Endothelial cell of umbilical vein (primary cell): ENCODE data around the gene DLEC1. TPM values are rescaled to one million over a fixed set of nuclear protein-coding genes. Genes with fewer than 3 reads are reported as not detected.

ENCODE experiments used
- BruUV-seq: library from RNA; stranded (reverse); fragments of 400-500 nt; replicated peaks from 2 replicates; lab custom pipeline; 2021; lab: Mats Ljungman, UMichigan
- CTCF ChIA-PET: fragments of 300-600, 350-600 bp; sonication (Branson Sonifier 250); formaldehyde crosslinking; loops from one replicate; lab custom pipeline; 2021; ENCODE audit warnings: antibody characterized with exemption, inconsistent platforms; lab: Charles Lee
- POLR2A ChIA-PET: fragments of 300-600, 350-600 bp; sonication (Branson Sonifier 250); formaldehyde crosslinking; loops from one replicate; lab custom pipeline; 2021; ENCODE audit warnings: antibody characterized with exemption, inconsistent platforms; lab: Charles Lee
- DNase-seq: peaks from one replicate; pipeline ENCODE4 v3.0.0-alpha.2; 2011; ENCODE audit warnings: low read depth, low spot score
- FAIRE-seq: peaks from 2 replicates; lab custom pipeline; 2011; peaks lifted over from hg19 to GRCh38; lab: Jason Lieb, UNC
- H2AFZ ChIP-seq: 2 replicates; pipeline ENCODE4 v1.6.0; 2012; ENCODE audit warnings: low read depth, low read length, control low read depth, inconsistent platforms
- H3K27ac ChIP-seq: 2 replicates; pipeline ENCODE4 v1.5.1; 2011; ENCODE audit warnings: low read depth, mild to moderate bottlenecking, control low read depth, low read length, moderate library complexity; ENCODE audit not compliant: insufficient read depth
- H3K27me3 ChIP-seq, 2 experiments: 2 replicates each; pipeline versions ENCODE4 v1.6.0 to v1.6.1; 2011; ENCODE audit warnings: low read length in 2 of 2, mixed read lengths in 1 of 2; ENCODE audit not compliant: control insufficient read depth in 2 of 2, insufficient read depth in 2 of 2
- H3K36me3 ChIP-seq, 2 experiments: 2 replicates in 1 of 2; 3 replicates in 1 of 2; pipeline ENCODE4 v1.5.1; 2011; ENCODE audit warnings: low read length in 2 of 2, mild to moderate bottlenecking in 1 of 2, moderate library complexity in 1 of 2; ENCODE audit not compliant: control insufficient read depth in 2 of 2, insufficient read depth in 2 of 2; ENCODE audit errors: extremely low read depth in 1 of 2
- H3K4me1 ChIP-seq: 3 replicates; pipeline ENCODE4 v1.5.1; 2011; ENCODE audit warnings: mild to moderate bottlenecking, low read length; ENCODE audit not compliant: control insufficient read depth, insufficient read depth; ENCODE audit errors: extremely low read depth
- H3K4me2 ChIP-seq: 2 replicates; pipeline ENCODE4 v1.6.1; 2011; ENCODE audit warnings: low read length, control low read depth, mixed read lengths; ENCODE audit not compliant: insufficient read depth
- H3K4me3 ChIP-seq, 3 experiments: fragments of 200-600 bp in 1 of 3; sonication (generic), shearing (Covaris generic) in 1 of 3; replicated peaks in 1 of 3; 2 replicates each; pipeline ENCODE4 v1.5.1; 2011 to 2016; ENCODE audit warnings: control low read depth in 3 of 3, low read length in 3 of 3, mild to moderate bottlenecking in 2 of 3, inconsistent platforms in 1 of 3, low read depth in 1 of 3, moderate library complexity in 1 of 3; ENCODE audit not compliant: insufficient read depth in 1 of 3
- H3K79me2 ChIP-seq: 2 replicates; pipeline ENCODE4 v1.6.0; 2012; ENCODE audit warnings: low read length, inconsistent platforms; ENCODE audit not compliant: control insufficient read depth, insufficient read depth
- H3K9ac ChIP-seq: replicated peaks from 2 replicates; pipeline ENCODE3; 2011; ENCODE audit warnings: low read length, control low read depth; ENCODE audit not compliant: insufficient read depth; ENCODE audit errors: extremely low read depth
- H3K9me1 ChIP-seq: replicated peaks from 3 replicates; pipeline ENCODE4 v1.6.0; 2011; ENCODE audit warnings: mild to moderate bottlenecking, low read length; ENCODE audit not compliant: control insufficient read depth, insufficient read depth; ENCODE audit errors: extremely low read depth
- H3K9me3 ChIP-seq: replicated peaks from 2 replicates; pipeline ENCODE4 v1.5.1; 2012; ENCODE audit warnings: low read length, inconsistent platforms; ENCODE audit not compliant: control insufficient read depth, insufficient read depth
- H4K20me1 ChIP-seq: replicated peaks from 2 replicates; pipeline ENCODE3; 2011; ENCODE audit warnings: mild to moderate bottlenecking, low read length; ENCODE audit not compliant: control insufficient read depth, insufficient read depth; ENCODE audit errors: extremely low read depth
- CTCF ChIP-seq, 2 donors: IDR thresholded peaks; 1 replicate in 1 of 2; 2 replicates in 1 of 2; pipeline ENCODE4 v1.5.1; 2011; ENCODE audit warnings: low read length in 2 of 2, mild to moderate bottlenecking in 2 of 2, moderate library complexity in 2 of 2, control low read depth in 1 of 2, inconsistent platforms in 1 of 2, low read depth in 1 of 2; ENCODE audit not compliant: insufficient read depth in 1 of 2; ENCODE audit errors: extremely low read depth in 1 of 2
- EZH2 ChIP-seq: IDR thresholded peaks from 2 replicates; pipeline ENCODE4 v1.6.1; 2012; ENCODE audit warnings: borderline replicate concordance, low read depth, mild to moderate bottlenecking, moderate library complexity, low read length, inconsistent platforms; ENCODE audit not compliant: severe bottlenecking
- FOS ChIP-seq: IDR thresholded peaks from 2 replicates; pipeline ENCODE4 v1.6.1; 2011; ENCODE audit warnings: mild to moderate bottlenecking, low read length, moderate library complexity, borderline replicate concordance; ENCODE audit not compliant: insufficient read depth
- GATA2 ChIP-seq: IDR thresholded peaks from 2 replicates; pipeline ENCODE4 v1.7.0; 2011; ENCODE audit warnings: low read depth, mild to moderate bottlenecking, moderate library complexity, mixed read lengths, low read length; ENCODE audit not compliant: insufficient read length, insufficient read depth
- JUN ChIP-seq: IDR thresholded peaks from 2 replicates; pipeline ENCODE4 v1.6.1; 2011; ENCODE audit warnings: borderline replicate concordance, low read depth; ENCODE audit not compliant: insufficient read length, insufficient read depth
- MYC ChIP-seq: IDR thresholded peaks from one replicate; pipeline ENCODE4 v1.6.1; 2011; ENCODE audit warnings: mild to moderate bottlenecking, low read depth, low read length
- POLR2A ChIP-seq: IDR thresholded peaks from 2 replicates; pipeline ENCODE4 v1.6.1; 2012; ENCODE audit warnings: low read depth, mild to moderate bottlenecking, control low read depth, low read length
- POLR2AphosphoS5 ChIP-seq: IDR thresholded peaks from 2 replicates; pipeline ENCODE4 v1.6.1; 2012; ENCODE audit warnings: low read depth, mild to moderate bottlenecking, control low read depth, low read length, moderate library complexity; ENCODE audit not compliant: insufficient read depth
- dilution Hi-C: fragments of 300-500 bp; cut with MboI; formaldehyde crosslinking; loops from one replicate; pipeline ENCODE4 v1.15.0; 2019; ENCODE audit warnings: low sequenced_read_pairs; ENCODE audit not compliant: extremely low pct_ligation_motif_present
- intact Hi-C: fragments of 100-400 bp; cut with micrococcal nuclease; formaldehyde crosslinking; loops from one replicate; pipeline ENCODE4 v1.10.0; 2022
- polyA plus RNA-seq, 4 experiments: library from polyadenylated mRNA; depleted of rRNA in 3 of 4; stranded (reverse) in 3 of 4; unstranded in 1 of 4; fragments of >200 nt; gene quantifications; 2 replicates each; pipeline versions ENCODE4 v1.2.1 to v1.2.3, GENCODE V29; 2011 to 2012; ENCODE audit warnings: missing spikeins in 1 of 4
- total RNA-seq: library from RNA; stranded (reverse); gene quantifications from 2 replicates; pipeline ENCODE4 v1.2.3, GENCODE V29; 2021
- TF ChIP-seq, protein P1 (sequence below): IDR thresholded peaks from 2 replicates; pipeline ENCODE4 v1.6.1; 2011; ENCODE audit not compliant: insufficient read depth, insufficient read length

DLEC1 gene
- total and polyA plus RNA-seq, 2 donors (not counting 3 experiments of a cell fraction or from before 2014, with no cell fraction given): not detected

- POLR2A ChIA-PET: no interaction called here
- intact Hi-C loops: loop anchor here (10.0 kb wide), 2 partner anchors 278 to 522 kb away; no protein-coding TSS in a partner anchor
Observed at GRCh38 chr3:38133209-38133556, 94.2 kb downstream of the DLEC1 start.

More at GRCh38 chr3:38133209-38133556, 94.2 kb downstream of the DLEC1 start:
- CTCF ChIA-PET: interaction anchor here (0.6 to 1.2 kb wide), 3 partner anchors 14 to 165 kb away, joined by 3 to 8 read pairs (median 3); no protein-coding TSS in a partner anchor
- DNase-seq: no peak
- BruUV-seq: no TSS peak
- Histone ChIP-seq H3K4me3 (no peak overlapping the region), H3K79me2 (peaks cover 11% of the 10 kb centered on the region), H3K27ac (no peak overlapping the region), H3K4me1 (peaks cover 13% of the 10 kb centered on the region), H3K4me2 (no peak overlapping the region), H2AFZ (no peak overlapping the region), H3K27me3 (no peaks in the 10 kb centered on the region), H3K36me3 (peaks cover 2 to 21% of the 10 kb centered on the region in 2 experiments), H3K9ac (no peak overlapping the region), H4K20me1 (no peaks in the 10 kb centered on the region), H3K9me3 (no peaks in the 10 kb centered on the region), H3K9me1 (no peaks in the 10 kb centered on the region)
- FAIRE-seq: no peak
- TF ChIP-seq JUN (no peak), GATA2 (no peak), POLR2AphosphoS5 (no peak), FOS (no peak), POLR2A (no peak), CTCF (IDR thresholded peaks at IDR 0.05; ENCODE audit: extremely low read depth in 1 of 2, insufficient read depth in 1 of 2, low read depth in 1 of 2, low read length in 2 of 2) (no peak), EZH2 (no peak), MYC (no peak)
- TF ChIP-seq, protein P1, sequence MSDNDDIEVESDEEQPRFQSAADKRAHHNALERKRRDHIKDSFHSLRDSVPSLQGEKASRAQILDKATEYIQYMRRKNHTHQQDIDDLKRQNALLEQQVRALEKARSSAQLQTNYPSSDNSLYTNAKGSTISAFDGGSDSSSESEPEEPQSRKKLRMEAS: no peak
- dilution Hi-C loops: no loop called here
